Sigmoid colon (tissue), 4 donors: ENCODE measurements around the gene LDLRAD2.
"Not testable (repeated sequence)": the region's sequence is repeated elsewhere in the genome, so short reads cannot be mapped to it uniquely, and the experiment has no call there.

Experiments used
- POLR2A ChIP-seq, 2 donors: fragments of 450-650 bp; IDR thresholded peaks; one replicate each; pipeline ENCODE4 v1.6.1; 2016; ENCODE audit warnings: antibody characterized with exemption in 2 of 2, mild to moderate bottlenecking in 2 of 2, moderate library complexity in 2 of 2
- POLR2AphosphoS5 ChIP-seq, 4 donors: sonication (generic); formaldehyde crosslinking; IDR thresholded peaks; one replicate each; pipeline ENCODE4 v1.6.1; 2017; ENCODE audit warnings: antibody characterized with exemption in 4 of 4

- not testable (repeated sequence) for TF ChIP-seq POLR2AphosphoS5, POLR2A (IDR thresholded peaks at IDR 0.05)
Observed at GRCh38 chr1:21770602-21771001, 41.5 kb upstream of the LDLRAD2 start.
